ENCODE data around the gene YOD1. TPM values are rescaled to one million over a fixed set of nuclear protein-coding genes. Genes with fewer than 3 reads are reported as not detected.

Gene YOD1
- total RNA-seq, 4 donors from 2014 or later: 11.6 to 17.7 (median 13.5) TPM

DNA sequence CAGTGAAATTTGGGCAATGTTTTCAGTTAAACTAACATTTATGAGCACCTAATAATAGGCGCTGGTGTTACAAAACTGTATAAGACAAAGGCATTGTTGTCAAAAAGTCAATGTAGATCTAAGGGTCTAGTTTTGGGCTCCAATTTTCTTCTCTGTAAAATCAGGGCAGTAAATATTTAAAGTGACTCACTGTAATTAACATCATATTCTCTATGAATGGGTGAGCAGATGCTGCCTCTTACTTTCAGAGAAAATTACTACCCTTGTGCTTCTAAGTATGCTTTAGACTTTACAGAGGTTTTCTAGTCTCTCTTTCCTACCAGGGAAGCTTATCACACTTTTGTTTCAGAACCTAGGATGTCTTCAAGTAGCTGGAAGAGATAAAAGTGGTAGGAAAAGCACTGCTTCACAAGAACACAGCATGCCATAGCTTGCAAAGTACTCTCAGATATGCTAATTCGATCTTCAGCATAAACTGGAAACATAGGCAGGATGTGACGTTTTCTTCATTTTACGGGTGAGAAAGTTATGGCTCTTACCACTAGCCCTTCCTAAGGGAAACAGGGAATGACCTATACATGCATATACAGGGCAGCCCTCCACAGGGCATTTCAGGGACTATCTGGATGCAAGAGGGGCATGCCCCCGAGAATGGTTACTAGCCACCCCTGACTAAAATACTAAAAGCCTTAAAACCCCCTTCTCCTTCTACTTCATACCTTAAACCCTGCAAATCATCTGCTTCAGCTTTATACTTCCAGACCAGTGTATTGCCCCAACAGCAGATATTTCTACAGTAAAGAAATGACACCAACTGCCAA lies 21.1 kb downstream of the YOD1 start:
- intact Hi-C loops (cut with DNase I): no loop called here
- Histone ChIP-seq H3K27ac (peak overlapping the region in 1 of 3 donors; percentile 80), H3K9me3 (no peaks in the 10 kb centered on the region), H3K4me1 (peaks cover 44% of the 10 kb centered on the region in 2 donors), H3K4me3 (replicated peaks in 1 of 3) (no peak overlapping the region), H3K27me3 (no peaks in the 10 kb centered on the region), H3K36me3 (no peaks in the 10 kb centered on the region)
- WGBS, 2 donors: 80 to 87% methylated on average over 5 of the region's 5 CpGs
- DNase-seq: no peak
- no peak for TF ChIP-seq POLR2A (IDR thresholded peaks at IDR 0.05)
- TF ChIP-seq CTCF (IDR thresholded peaks at IDR 0.05): no peak

DNA sequence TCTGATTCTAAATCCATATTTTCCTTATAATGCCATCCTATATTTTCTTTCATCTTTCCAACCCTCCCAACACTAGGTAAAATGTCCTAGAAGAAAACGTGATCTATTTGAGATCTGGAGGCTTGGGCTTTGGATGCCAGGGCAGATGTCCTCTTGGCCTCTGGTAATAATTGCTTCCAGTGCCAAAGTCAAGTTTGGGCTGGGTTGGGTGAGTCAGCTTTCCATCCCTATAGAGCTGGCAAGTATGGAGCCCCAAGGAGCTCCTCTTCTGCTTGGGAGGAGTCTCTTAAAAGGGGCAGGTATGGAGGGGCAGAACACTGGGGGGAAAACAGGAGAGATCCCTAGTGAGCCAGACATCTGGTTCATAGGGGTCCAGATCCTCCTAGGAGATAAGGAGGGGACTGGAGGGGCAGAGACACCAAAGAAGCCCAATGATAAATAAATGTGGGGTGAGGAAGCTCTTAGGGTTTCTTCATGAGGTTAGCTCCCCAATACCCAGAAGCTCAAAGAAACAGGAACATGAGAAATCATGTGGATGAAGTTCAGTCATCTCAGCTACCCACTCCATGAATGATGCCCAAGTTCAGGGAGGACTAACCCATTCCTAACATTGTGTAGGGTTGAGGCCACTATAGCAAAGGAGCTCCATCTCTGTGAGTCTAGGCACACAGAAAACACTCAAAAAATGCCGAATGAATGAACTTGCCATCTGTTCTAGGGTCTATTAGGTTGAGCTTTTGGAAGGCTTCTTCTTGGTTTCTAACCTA lies 21.9 kb downstream of the YOD1 start:
- Histone ChIP-seq H3K4me3 (replicated peaks in 1 of 3) (no peak overlapping the region), H3K4me1 (peaks cover 52% of the 10 kb centered on the region in 2 donors), H3K27ac (peak overlapping the region in 1 of 3 donors; percentile 49), H3K9me3 (no peaks in the 10 kb centered on the region), H3K36me3 (no peaks in the 10 kb centered on the region), H3K27me3 (no peaks in the 10 kb centered on the region)
- 91 to 96% methylated on average over 2 of the region's 2 CpGs for WGBS, 2 donors
- DNase-seq: no peak
- intact Hi-C loops (cut with DNase I): no loop called here
- TF ChIP-seq CTCF (IDR thresholded peaks at IDR 0.05) (no peak), POLR2A (IDR thresholded peaks at IDR 0.05) (no peak)

- no peaks in the 10 kb centered on the region for H3K9me3 ChIP-seq
- H3K27me3 ChIP-seq: no peaks in the 10 kb centered on the region
- TF ChIP-seq CTCF (IDR thresholded peaks at IDR 0.05) (no peak), POLR2A (IDR thresholded peaks at IDR 0.05) (no peak)
- H3K4me3 ChIP-seq (replicated peaks in 1 of 3): no peak overlapping the region
- peak overlapping the region; percentile 11 to 96 (median 27) for H3K27ac ChIP-seq
- no peaks in the 10 kb centered on the region for H3K36me3 ChIP-seq
- WGBS, 2 donors: 91 to 100% methylated on average over 1 of the region's 1 CpG
- peaks cover 55% of the 10 kb centered on the region in 2 donors for H3K4me1 ChIP-seq
- intact Hi-C loops (cut with DNase I): no loop called here
- DNase-seq: no peak
Measured at GRCh38 chr1:207027921-207028320, 23.1 kb downstream of the YOD1 start.

DNA sequence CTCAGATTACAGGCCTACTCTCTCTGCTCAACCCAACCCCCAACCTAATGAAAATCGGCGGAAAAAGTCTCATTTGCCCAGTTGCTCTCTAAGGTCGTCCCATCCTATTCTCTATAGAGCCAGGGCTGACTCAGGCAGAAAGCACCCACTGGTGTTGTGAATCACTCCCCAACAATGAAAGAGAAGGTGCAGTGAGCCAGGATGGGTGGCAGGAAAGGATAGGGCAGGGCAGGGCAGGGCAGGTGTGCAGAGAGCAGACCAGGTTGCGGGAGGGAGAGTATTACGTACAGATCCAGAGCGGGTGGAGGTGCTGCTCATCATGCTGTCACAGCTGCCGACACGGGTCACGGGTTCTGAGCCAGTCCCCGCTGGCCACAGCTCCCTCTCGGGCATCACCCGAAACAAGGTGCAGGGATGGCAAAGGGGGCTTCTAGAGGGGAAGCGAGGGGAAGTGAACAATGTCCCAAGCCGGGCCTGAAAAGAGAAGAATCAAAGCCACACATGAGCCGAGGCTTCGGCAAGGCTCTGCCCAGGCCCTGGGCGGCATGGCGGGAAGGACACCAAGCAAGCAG lies 23.7 kb downstream of the YOD1 start:
- no peak for TF ChIP-seq CTCF (IDR thresholded peaks at IDR 0.05)
- TF ChIP-seq POLR2A (IDR thresholded peaks at IDR 0.05): no peak
- Histone ChIP-seq H3K4me3 (replicated peaks in 1 of 3) (no peak overlapping the region), H3K36me3 (no peaks in the 10 kb centered on the region), H3K27me3 (no peaks in the 10 kb centered on the region), H3K27ac (peak overlapping the region; percentile 94 to 99 (median 96)), H3K4me1 (peaks cover 56 to 59% of the 10 kb centered on the region in 2 donors), H3K9me3 (no peaks in the 10 kb centered on the region)
- 93 to 94% methylated on average over 18 of the region's 18 CpGs for WGBS, 2 donors
- no peak for DNase-seq
- intact Hi-C loops (cut with DNase I): no loop called here

Data from thyroid gland (tissue), 4 donors.